ENCODE results near the gene PSMD1.

GRCh38 chr2:231018184-231018583 is 38.5 kb upstream of the PSMD1 start:
- TF ChIP-seq CTCF (IDR thresholded peaks at IDR 0.05) (no peak), EZH2 (IDR thresholded peaks at IDR 0.05) (no peak)

All from neural progenitor cell (in vitro differentiated cells).